GM12878 (cell line): Measurements from ENCODE around the gene FGF10. TPM values are rescaled to one million over a fixed set of nuclear protein-coding genes. Genes with fewer than 3 reads are reported as not detected.

Source experiments
- ATAC-seq: fragments of 200-7000 bp; cut with Tn5 transposase; 3 replicates; pipeline ENCODE4 v1.9.1; 2020; ENCODE audit warnings: mild to moderate bottlenecking, moderate library complexity
- BruUV-seq: library from RNA; stranded (reverse); fragments of 400-500 nt; replicated peaks from 2 replicates; lab custom pipeline; 2021; lab: Mats Ljungman, UMichigan
- CTCF ChIA-PET: fragments of 300-600 bp; sonication (Branson Sonifier 250); formaldehyde crosslinking; extraction: SDS; loops from one replicate; lab custom pipeline; 2021; ENCODE audit warnings: inconsistent platforms; lab: Yijun Ruan, JAX
- POLR2A ChIA-PET: fragments of 350-600 bp; formaldehyde crosslinking; extraction: SDS; loops from one replicate; lab custom pipeline; 2021; ENCODE audit warnings: inconsistent platforms; lab: Charles Lee
- RAD21 ChIA-PET: fragments of 300-600 bp; sonication (Branson Sonifier 250); formaldehyde crosslinking; loops from one replicate; lab custom pipeline; 2023; ENCODE audit warnings: antibody characterized with exemption; ENCODE audit not compliant: unreplicated experiment; lab: Charles Lee
- SMC1A ChIA-PET: fragments of 300-600 bp; sonication (Branson Sonifier 250); formaldehyde crosslinking; loops from one replicate; lab custom pipeline; 2023; ENCODE audit not compliant: unreplicated experiment, uncharacterized antibody; lab: Charles Lee
- DNase-seq: peaks from one replicate; pipeline ENCODE4 v3.0.0-alpha.2; 2011; ENCODE audit warnings: low read depth, low spot score
- FAIRE-seq: peaks from 3 replicates; lab custom pipeline; 2011; peaks lifted over from hg19 to GRCh38; lab: Jason Lieb, UNC
- H2AFZ ChIP-seq: 2 replicates; pipeline ENCODE4 v1.6.0; 2011; ENCODE audit warnings: low read depth, low read length, control low read depth; ENCODE audit not compliant: control insufficient read depth
- H3K27ac ChIP-seq: 2 replicates; pipeline ENCODE4 v1.5.1; 2011; ENCODE audit warnings: control low read depth; ENCODE audit not compliant: control insufficient read depth, insufficient read depth
- H3K27me3 ChIP-seq, 2 experiments: replicated peaks in 1 of 2; 2 replicates each; pipeline versions ENCODE4 v1.6.0 to v1.6.1; 2011; ENCODE audit warnings: low read length in 1 of 2; ENCODE audit not compliant: control insufficient read depth in 2 of 2, insufficient read depth in 2 of 2
- H3K36me3 ChIP-seq, 2 experiments: 2 replicates each; pipeline ENCODE4 v1.5.1; 2011; ENCODE audit warnings: low read length in 1 of 2; ENCODE audit not compliant: control insufficient read depth in 2 of 2, insufficient read depth in 2 of 2
- H3K4me1 ChIP-seq: 2 replicates; pipeline ENCODE4 v1.6.1; 2011; ENCODE audit warnings: mild to moderate bottlenecking, low read length, moderate library complexity, mixed read lengths; ENCODE audit not compliant: control insufficient read depth, insufficient read depth
- H3K4me2 ChIP-seq: 2 replicates; pipeline ENCODE4 v1.6.0; 2011; ENCODE audit warnings: control low read depth; ENCODE audit not compliant: control insufficient read depth, insufficient read depth
- H3K4me3 ChIP-seq: fragments of 200-600 bp; sonication (generic); 2 replicates; pipeline ENCODE4 v1.5.1; 2016
- H3K79me2 ChIP-seq: 2 replicates; pipeline ENCODE4 v1.6.0; 2011; ENCODE audit warnings: low read length; ENCODE audit not compliant: control insufficient read depth, insufficient read depth
- H3K9ac ChIP-seq: 2 replicates; pipeline ENCODE4 v1.8.0; 2011; ENCODE audit warnings: low read length, control low read depth, mixed read lengths; ENCODE audit not compliant: control insufficient read depth, insufficient read depth
- H3K9me3 ChIP-seq: replicated peaks from 3 replicates; pipeline ENCODE4 v1.5.1; 2011; ENCODE audit warnings: mild to moderate bottlenecking, low read length; ENCODE audit not compliant: control insufficient read depth, insufficient read depth
- H4K20me1 ChIP-seq: 2 replicates; pipeline ENCODE4 v1.6.0; 2011; ENCODE audit not compliant: control insufficient read depth, insufficient read depth
- ATF7 ChIP-seq: fragments of 450-650 bp; IDR thresholded peaks from 2 replicates; pipeline ENCODE4 v1.6.1; 2016; ENCODE audit warnings: low read depth, mild to moderate bottlenecking
- CEBPZ ChIP-seq: fragments of 150-350 bp; IDR thresholded peaks from 2 replicates; pipeline ENCODE4 v1.6.1; 2016; ENCODE audit warnings: low read depth, low read length
- CTCF ChIP-seq, 3 experiments: IDR thresholded peaks in 2 of 3; conservative IDR thresholded peaks in 1 of 3; 2 replicates each; pipeline ENCODE4 v1.5.1; 2011; ENCODE audit warnings: low read depth in 3 of 3, low read length in 3 of 3, mild to moderate bottlenecking in 3 of 3, control low read depth in 2 of 3, moderate library complexity in 2 of 3, inconsistent platforms in 1 of 3, mixed read lengths in 1 of 3; ENCODE audit not compliant: control insufficient read depth in 2 of 3, insufficient read depth in 1 of 3; ENCODE audit errors: extremely low read depth in 1 of 3
- ETV6 ChIP-seq, 2 experiments: fragments of 450-650 bp in 1 of 2; IDR thresholded peaks in 1 of 2; conservative IDR thresholded peaks in 1 of 2; 2 replicates each; pipeline ENCODE4 v1.6.1; 2014; ENCODE audit warnings: antibody characterized with exemption in 1 of 2, borderline replicate concordance in 1 of 2, low read depth in 1 of 2, mild to moderate bottlenecking in 1 of 2, moderate library complexity in 1 of 2
- GATAD2B ChIP-seq: fragments of 450-650 bp; conservative IDR thresholded peaks from 2 replicates; pipeline ENCODE4 v1.6.1; 2017; ENCODE audit warnings: low read depth, mild to moderate bottlenecking, moderate library complexity
- HCFC1 ChIP-seq: fragments of 150-350 bp; IDR thresholded peaks from 2 replicates; pipeline ENCODE4 v1.6.1; 2014; ENCODE audit warnings: low read length
- IKZF1 ChIP-seq: fragments of 450-650 bp; conservative IDR thresholded peaks from 2 replicates; pipeline ENCODE4 v1.6.1; 2017; ENCODE audit warnings: antibody characterized with exemption, mild to moderate bottlenecking
- PBX3 ChIP-seq: IDR thresholded peaks from 2 replicates; pipeline ENCODE4 v1.6.1; 2011; ENCODE audit warnings: mild to moderate bottlenecking, low read depth, low read length, moderate library complexity; ENCODE audit not compliant: insufficient replicate concordance
- PML ChIP-seq: IDR thresholded peaks from 2 replicates; pipeline ENCODE4 v1.6.1; 2012; ENCODE audit warnings: low read length, inconsistent platforms
- RB1 ChIP-seq: fragments of 450-650 bp; formaldehyde crosslinking; IDR thresholded peaks from 2 replicates; pipeline ENCODE4 v1.6.1; 2017; ENCODE audit warnings: mild to moderate bottlenecking, borderline replicate concordance
- RFX5 ChIP-seq: IDR thresholded peaks from 2 replicates; pipeline ENCODE4 v1.6.1; 2011; ENCODE audit warnings: low read depth, low read length, improper control_type of control experiment
- SIN3A ChIP-seq: IDR thresholded peaks from 2 replicates; pipeline ENCODE4 v1.6.1; 2012; ENCODE audit warnings: low read depth, low read length, improper control_type of control experiment
- ZNF207 ChIP-seq: fragments of 450-650 bp; IDR thresholded peaks from 2 replicates; pipeline ENCODE4 v1.6.1; 2014; ENCODE audit warnings: antibody characterized with exemption, mild to moderate bottlenecking, borderline replicate concordance
- ZNF384 ChIP-seq: IDR thresholded peaks from 2 replicates; pipeline ENCODE4 v1.6.1; 2012; ENCODE audit warnings: low read depth, mild to moderate bottlenecking, low read length, improper control_type of control experiment, borderline replicate concordance
- WGBS: methylation state at CpG from one replicate; pipeline ENCODE4 v1.1.6; 2016; ENCODE audit warnings: low lambda C conversion rate; ENCODE audit not compliant: insufficient replicate concordance, insufficient coverage; ENCODE audit errors: missing lambda C conversion rate; 5-methylcytosine and 5-hydroxymethylcytosine counted together
- in situ Hi-C: fragments of 300-500 bp; cut with MboI; formaldehyde crosslinking; loops from 9 replicates; pipeline ENCODE4 v1.14.3; 2018; ENCODE audit warnings: mixed read lengths
- intact Hi-C: fragments of 100-400 bp; cut with micrococcal nuclease; formaldehyde crosslinking; loops from one replicate; pipeline ENCODE4 v1.14.2; 2022; ENCODE audit not compliant: unreplicated experiment
- polyA plus RNA-seq, 11 experiments: library from polyadenylated mRNA; depleted of rRNA in 4 of 11; unstranded in 6 of 11; stranded (reverse) in 5 of 11; fragments of >200 nt; fragmentation: Nextera tagmentation in 4 of 11; fragmentation: Illumina TruSeq in 1 of 11; extraction: Ambion mirVana in 4 of 11; extraction: Trizol in 1 of 11; gene quantifications; 1 replicate in 1 of 11; 2 replicates in 10 of 11; pipeline versions ENCODE4 v1.2.1 to v1.2.3, GENCODE V29; 2011 to 2016; ENCODE audit warnings: inconsistent platforms in 2 of 11, missing spikeins in 2 of 11, low read depth in 1 of 11
- total RNA-seq, 4 experiments: library from RNA; depleted of rRNA in 3 of 4; stranded (reverse); fragments of >200 nt in 3 of 4; fragmentation: Illumina TruSeq in 1 of 4; extraction: Trizol in 1 of 4; gene quantifications; 2 replicates each; pipeline versions ENCODE4 v1.2.1 to v1.2.3, GENCODE V29; 2013 to 2021

The FGF10 gene
- total and polyA plus RNA-seq, 10 of the 15 experiments (the other 5 are each of a cell fraction or from before 2014, with no cell fraction given): not detected

- TF ChIP-seq PBX3: no peak
- TF ChIP-seq RB1: no peak
- no peak for TF ChIP-seq GATAD2B
Measured at GRCh38 chr5:44294516-44294915, 94.7 kb downstream of the FGF10 start (continued).

- Histone ChIP-seq H3K27me3 (no peaks in the 10 kb centered on the region), H4K20me1 (no peaks in the 10 kb centered on the region), H3K36me3 (no peaks in the 10 kb centered on the region), H3K4me2 (no peak overlapping the region), H2AFZ (no peak overlapping the region), H3K79me2 (no peaks in the 10 kb centered on the region), H3K4me1 (no peaks in the 10 kb centered on the region), H3K9me3 (no peaks in the 10 kb centered on the region), H3K4me3 (no peak overlapping the region), H3K9ac (no peak overlapping the region), H3K27ac (no peak overlapping the region)
- intact Hi-C loops (no loop called here), in situ Hi-C loops (no loop called here)
- FAIRE-seq: no peak
- ATAC-seq: no peak
- ChIA-PET RAD21 (no interaction called here), SMC1A (no interaction called here), POLR2A (no interaction called here), CTCF (no interaction called here)
- TF ChIP-seq ATF7: no peak
- TF ChIP-seq IKZF1: no peak
- TF ChIP-seq ZNF384: no peak
- TF ChIP-seq RFX5: no peak
- TF ChIP-seq ETV6 (conservative IDR thresholded peaks at IDR 0.05 in 1 of 2, IDR thresholded peaks at IDR 0.05 in 1 of 2; ENCODE audit: borderline replicate concordance in 1 of 2, low read depth in 1 of 2): no peak
- TF ChIP-seq PML: no peak
- no peak for TF ChIP-seq CTCF (IDR thresholded peaks at IDR 0.05 in 2 of 3, conservative IDR thresholded peaks at IDR 0.05 in 1 of 3; ENCODE audit: control insufficient read depth in 2 of 3, extremely low read depth in 1 of 3, insufficient read depth in 1 of 3, low read depth in 3 of 3, low read length in 3 of 3)
- no peak for TF ChIP-seq ZNF207
- no peak for TF ChIP-seq HCFC1
- no peak for TF ChIP-seq SIN3A
- TF ChIP-seq CEBPZ: no peak
- no peak for DNase-seq
- 10% methylated on average over 2 of the region's 2 CpGs for WGBS
- BruUV-seq: no TSS peak
Measured at GRCh38 chr5:44292736-44293135, 96.5 kb downstream of the FGF10 start.
